HL-60 (cell line): ENCODE data around the gene PPP1R8.
"Not testable (repeated sequence)": the region's sequence is repeated elsewhere in the genome, so short reads cannot be mapped to it uniquely, and the experiment has no call there.

Experiments used
- CTCF ChIP-seq: IDR thresholded peaks from one replicate; pipeline ENCODE4 v1.5.1; 2011; ENCODE audit warnings: low read length, control low read depth, inconsistent platforms; ENCODE audit not compliant: insufficient read depth
- GABPA ChIP-seq: IDR thresholded peaks from 2 replicates; pipeline ENCODE4 v1.6.1; 2012; ENCODE audit warnings: low read depth
- POLR2AphosphoS5 ChIP-seq: IDR thresholded peaks from 2 replicates; pipeline ENCODE4 v1.6.1; 2012; ENCODE audit warnings: low read depth
- SPI1 ChIP-seq: IDR thresholded peaks from 2 replicates; pipeline ENCODE4 v1.6.1; 2012; ENCODE audit warnings: low read depth, mild to moderate bottlenecking, borderline replicate concordance
- TF ChIP-seq, protein P1 (sequence below): IDR thresholded peaks from 2 replicates; pipeline ENCODE4 v1.6.1; 2012; ENCODE audit warnings: low read depth; ENCODE audit not compliant: insufficient replicate concordance

- not testable (repeated sequence) for TF ChIP-seq CTCF, POLR2AphosphoS5, SPI1, GABPA
- TF ChIP-seq, protein P1, sequence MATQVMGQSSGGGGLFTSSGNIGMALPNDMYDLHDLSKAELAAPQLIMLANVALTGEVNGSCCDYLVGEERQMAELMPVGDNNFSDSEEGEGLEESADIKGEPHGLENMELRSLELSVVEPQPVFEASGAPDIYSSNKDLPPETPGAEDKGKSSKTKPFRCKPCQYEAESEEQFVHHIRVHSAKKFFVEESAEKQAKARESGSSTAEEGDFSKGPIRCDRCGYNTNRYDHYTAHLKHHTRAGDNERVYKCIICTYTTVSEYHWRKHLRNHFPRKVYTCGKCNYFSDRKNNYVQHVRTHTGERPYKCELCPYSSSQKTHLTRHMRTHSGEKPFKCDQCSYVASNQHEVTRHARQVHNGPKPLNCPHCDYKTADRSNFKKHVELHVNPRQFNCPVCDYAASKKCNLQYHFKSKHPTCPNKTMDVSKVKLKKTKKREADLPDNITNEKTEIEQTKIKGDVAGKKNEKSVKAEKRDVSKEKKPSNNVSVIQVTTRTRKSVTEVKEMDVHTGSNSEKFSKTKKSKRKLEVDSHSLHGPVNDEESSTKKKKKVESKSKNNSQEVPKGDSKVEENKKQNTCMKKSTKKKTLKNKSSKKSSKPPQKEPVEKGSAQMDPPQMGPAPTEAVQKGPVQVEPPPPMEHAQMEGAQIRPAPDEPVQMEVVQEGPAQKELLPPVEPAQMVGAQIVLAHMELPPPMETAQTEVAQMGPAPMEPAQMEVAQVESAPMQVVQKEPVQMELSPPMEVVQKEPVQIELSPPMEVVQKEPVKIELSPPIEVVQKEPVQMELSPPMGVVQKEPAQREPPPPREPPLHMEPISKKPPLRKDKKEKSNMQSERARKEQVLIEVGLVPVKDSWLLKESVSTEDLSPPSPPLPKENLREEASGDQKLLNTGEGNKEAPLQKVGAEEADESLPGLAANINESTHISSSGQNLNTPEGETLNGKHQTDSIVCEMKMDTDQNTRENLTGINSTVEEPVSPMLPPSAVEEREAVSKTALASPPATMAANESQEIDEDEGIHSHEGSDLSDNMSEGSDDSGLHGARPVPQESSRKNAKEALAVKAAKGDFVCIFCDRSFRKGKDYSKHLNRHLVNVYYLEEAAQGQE = not testable (repeated sequence)
Observed at GRCh38 chr1:27829339-27829960, 1.1 kb upstream of the PPP1R8 start.
